CD1c-positive myeloid dendritic cell (primary cell): ENCODE results near the gene TSPOAP1.

Experiments
- DNase-seq: peaks from one replicate; pipeline ENCODE4 v3.0.0-alpha.2; 2016; ENCODE audit errors: extremely low spot score

The TSPOAP1 gene

GRCh38 chr17:58277107-58277801 is 51.3 kb downstream of the TSPOAP1 start:
- peak; percentile 58 for DNase-seq

GRCh38 chr17:58276423-58276822 is 52.2 kb downstream of the TSPOAP1 start:
- no peak for DNase-seq

- DNase-seq, result no peak
Observed at GRCh38 chr17:58275417-58275816, 53.2 kb downstream of the TSPOAP1 start.

GRCh38 chr17:58273453-58274104 is 55.0 kb downstream of the TSPOAP1 start:
- DNase-seq, result peak; percentile 92

GRCh38 chr17:58272367-58273280 is 56.0 kb downstream of the TSPOAP1 start:
- peak; percentile 65 for DNase-seq

GRCh38 chr17:58271216-58271931 is 57.2 kb downstream of the TSPOAP1 start:
- DNase-seq, result no peak

- no peak for DNase-seq
Observed at GRCh38 chr17:58270476-58271215, 57.9 kb downstream of the TSPOAP1 start.

- no peak for DNase-seq
Observed at GRCh38 chr17:58269557-58270291, 58.9 kb downstream of the TSPOAP1 start.

GRCh38 chr17:58268774-58269556 is 59.6 kb downstream of the TSPOAP1 start:
- no peak for DNase-seq

- DNase-seq, result no peak
Observed at GRCh38 chr17:58268326-58268725, 60.3 kb downstream of the TSPOAP1 start.

- no peak for DNase-seq
Observed at GRCh38 chr17:58267347-58268324, 61.0 kb downstream of the TSPOAP1 start.

- no peak for DNase-seq
Observed at GRCh38 chr17:58265902-58266875, 62.4 kb downstream of the TSPOAP1 start.

- DNase-seq, result no peak
Observed at GRCh38 chr17:58265271-58265670, 63.3 kb downstream of the TSPOAP1 start.

GRCh38 chr17:58264407-58265103 is 64.0 kb downstream of the TSPOAP1 start:
- no peak for DNase-seq

- DNase-seq, result no peak
Observed at GRCh38 chr17:58263773-58264172, 64.8 kb downstream of the TSPOAP1 start.

GRCh38 chr17:58262149-58262548 is 66.4 kb downstream of the TSPOAP1 start:
- no peak for DNase-seq

- DNase-seq, result no peak
Observed at GRCh38 chr17:58254803-58255202, 73.8 kb downstream of the TSPOAP1 start.
